Measurements from ENCODE around the gene RAB8B. TPM values are rescaled to one million over a fixed set of nuclear protein-coding genes. Genes with fewer than 3 reads are reported as not detected.

Gene RAB8B
- total RNA-seq, 1 donor from 2014 or later: 8.7 TPM

Other genes starting within 250 kb of the RAB8B start
- 14,297 TPM for gene TPM1, start 146.9 kb upstream of the RAB8B start, total RNA-seq
- gene LACTB, start 67.7 kb upstream of the RAB8B start, total RNA-seq: 22.3 TPM
- gene RPS27L, start 32.1 kb upstream of the RAB8B start, total RNA-seq: 104 TPM
- 7.7 TPM for gene APH1B, start 88.0 kb downstream of the RAB8B start, total RNA-seq
- 0.11 TPM for gene CA12, start 192.2 kb downstream of the RAB8B start, total RNA-seq

Measured in cardiac septum (tissue), 1 donor.